Esophagus squamous epithelium (tissue), 5 donors: ENCODE measurements around the gene TAOK1. TPM values are rescaled to one million over a fixed set of nuclear protein-coding genes. Genes with fewer than 3 reads are reported as not detected.

Experiments used
- DNase-seq: peaks from one replicate; lab custom pipeline; 2025; lab: John Stamatoyannopoulos, UW
- H3K27ac ChIP-seq, 4 donors: fragments of 200-600 bp; sonication (generic); one replicate each; pipeline ENCODE4 v1.5.1; 2016 to 2019; ENCODE audit warnings: mild to moderate bottlenecking in 1 of 4
- H3K27me3 ChIP-seq, 4 donors: fragments of 200-600 bp; sonication (generic); 1 replicate in 3 of 4; 2 replicates in 1 of 4; pipeline versions ENCODE4 v1.5.1 to v1.6.0; 2017 to 2021; ENCODE audit warnings: antibody characterized with exemption in 1 of 4
- H3K36me3 ChIP-seq, 3 donors: fragments of 200-600 bp; sonication (generic); one replicate each; pipeline ENCODE4 v1.5.1; 2016 to 2019
- H3K4me1 ChIP-seq, 3 donors: fragments of 200-600 bp; sonication (generic); one replicate each; pipeline ENCODE4 v1.5.1; 2017 to 2019
- H3K4me3 ChIP-seq, 4 donors: fragments of 200-600 bp; sonication (generic); 1 replicate in 3 of 4; 2 replicates in 1 of 4; pipeline ENCODE4 v1.5.1; 2016 to 2019; ENCODE audit warnings: mild to moderate bottlenecking in 2 of 4, moderate library complexity in 1 of 4
- H3K9me3 ChIP-seq, 3 donors: fragments of 200-600 bp; sonication (generic); one replicate each; pipeline ENCODE4 v1.5.1; 2016 to 2019
- POLR2A ChIP-seq, 4 donors: fragments of 450-650 bp; IDR thresholded peaks; one replicate each; pipeline ENCODE4 v1.6.1; 2017; ENCODE audit warnings: antibody characterized with exemption in 4 of 4, mild to moderate bottlenecking in 4 of 4, moderate library complexity in 3 of 4
- WGBS, 2 donors: methylation state at CpG; one replicate each; pipeline ENCODE4 v1.1.5; 2018; 5-methylcytosine and 5-hydroxymethylcytosine counted together
- intact Hi-C: fragments of 100-400 bp; cut with DNase I; formaldehyde crosslinking; loops from one replicate; pipeline ENCODE4 v1.15.0; 2022
- total RNA-seq, 4 donors: library from RNA; depleted of rRNA; stranded (reverse); fragments of >200 nt; gene quantifications; one replicate each; pipeline ENCODE4 v1.1.0, GENCODE V29; 2016
- TF ChIP-seq, protein P1 (sequence below), 6 experiments: fragments of 450-650 bp in 4 of 6; fragments of 200-600 bp in 2 of 6; sonication (generic) in 2 of 6; IDR thresholded peaks; one replicate each; pipeline ENCODE4 v1.5.1; 2016 to 2019; ENCODE audit warnings: antibody characterized with exemption in 6 of 6, mild to moderate bottlenecking in 4 of 6, moderate library complexity in 4 of 6
- donor health status: DM: yes; HTN: yes; CAD: no.

Gene TAOK1
- total RNA-seq, 4 donors from 2014 or later, result 24.9 to 41.4 (median 38.7) TPM

DNA sequence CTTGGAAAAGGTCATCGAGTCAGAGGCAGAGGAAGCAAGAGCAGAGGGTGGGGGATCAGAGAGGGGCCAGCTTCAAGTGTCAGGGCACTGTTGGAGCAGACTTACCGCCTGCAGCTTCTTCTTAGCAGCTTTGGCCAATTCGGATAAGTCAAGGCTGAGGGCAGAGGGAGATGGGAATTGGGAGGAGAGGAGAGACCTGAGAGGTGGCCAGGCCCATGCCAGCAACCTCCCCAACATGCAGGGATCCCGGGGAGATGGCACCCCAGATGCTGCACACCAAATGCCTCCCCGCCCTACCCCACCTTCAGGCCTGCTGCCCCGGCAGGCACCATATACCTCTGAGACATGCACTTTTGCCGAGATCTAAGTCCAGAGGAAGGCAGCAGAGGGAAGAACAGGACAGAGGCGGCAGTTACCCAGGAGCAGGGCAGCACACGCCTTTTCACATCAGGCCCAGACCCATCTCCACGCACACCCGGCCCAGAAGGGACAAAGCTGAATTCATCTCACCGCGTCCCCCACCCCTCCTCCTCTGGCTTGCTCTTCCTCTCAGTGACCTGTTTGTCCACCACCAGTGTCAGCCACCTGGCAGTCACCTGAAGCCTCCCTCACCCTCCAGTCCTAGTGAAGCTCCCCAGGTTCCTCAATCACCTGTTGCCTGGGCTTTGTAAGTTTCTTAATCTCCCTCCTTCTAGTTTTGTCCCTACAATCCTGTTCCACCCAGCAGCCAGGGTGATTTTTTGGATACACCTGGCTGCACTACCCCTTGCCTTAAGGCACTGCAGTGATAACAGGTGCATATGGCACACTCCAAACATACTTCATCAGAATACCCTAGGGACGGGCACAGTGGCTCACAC lies 188.7 kb downstream of the TAOK1 start:
- no peaks in the 10 kb centered on the region for H3K27me3 ChIP-seq
- H3K27ac ChIP-seq, result peak overlapping the region in 2 of 4 donors; percentile 49 to 55
- WGBS, 2 donors, result 73 to 74% methylated on average over 8 to 11 of the region's 14 CpGs
- H3K36me3 ChIP-seq, result peaks cover 21 to 91% (median 51%) of the 10 kb centered on the region in 3 donors
- no peak for TF ChIP-seq POLR2A (IDR thresholded peaks at IDR 0.05)
- TF ChIP-seq, protein P1, sequence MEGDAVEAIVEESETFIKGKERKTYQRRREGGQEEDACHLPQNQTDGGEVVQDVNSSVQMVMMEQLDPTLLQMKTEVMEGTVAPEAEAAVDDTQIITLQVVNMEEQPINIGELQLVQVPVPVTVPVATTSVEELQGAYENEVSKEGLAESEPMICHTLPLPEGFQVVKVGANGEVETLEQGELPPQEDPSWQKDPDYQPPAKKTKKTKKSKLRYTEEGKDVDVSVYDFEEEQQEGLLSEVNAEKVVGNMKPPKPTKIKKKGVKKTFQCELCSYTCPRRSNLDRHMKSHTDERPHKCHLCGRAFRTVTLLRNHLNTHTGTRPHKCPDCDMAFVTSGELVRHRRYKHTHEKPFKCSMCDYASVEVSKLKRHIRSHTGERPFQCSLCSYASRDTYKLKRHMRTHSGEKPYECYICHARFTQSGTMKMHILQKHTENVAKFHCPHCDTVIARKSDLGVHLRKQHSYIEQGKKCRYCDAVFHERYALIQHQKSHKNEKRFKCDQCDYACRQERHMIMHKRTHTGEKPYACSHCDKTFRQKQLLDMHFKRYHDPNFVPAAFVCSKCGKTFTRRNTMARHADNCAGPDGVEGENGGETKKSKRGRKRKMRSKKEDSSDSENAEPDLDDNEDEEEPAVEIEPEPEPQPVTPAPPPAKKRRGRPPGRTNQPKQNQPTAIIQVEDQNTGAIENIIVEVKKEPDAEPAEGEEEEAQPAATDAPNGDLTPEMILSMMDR (IDR thresholded peaks at IDR 0.05), result no peak
- peaks cover 38 to 69% (median 44%) of the 10 kb centered on the region in 3 donors for H3K4me1 ChIP-seq
- DNase-seq, result no peak
- intact Hi-C loops, result no loop called here
- H3K9me3 ChIP-seq, result no peaks in the 10 kb centered on the region
- H3K4me3 ChIP-seq, result no peak overlapping the region

DNA sequence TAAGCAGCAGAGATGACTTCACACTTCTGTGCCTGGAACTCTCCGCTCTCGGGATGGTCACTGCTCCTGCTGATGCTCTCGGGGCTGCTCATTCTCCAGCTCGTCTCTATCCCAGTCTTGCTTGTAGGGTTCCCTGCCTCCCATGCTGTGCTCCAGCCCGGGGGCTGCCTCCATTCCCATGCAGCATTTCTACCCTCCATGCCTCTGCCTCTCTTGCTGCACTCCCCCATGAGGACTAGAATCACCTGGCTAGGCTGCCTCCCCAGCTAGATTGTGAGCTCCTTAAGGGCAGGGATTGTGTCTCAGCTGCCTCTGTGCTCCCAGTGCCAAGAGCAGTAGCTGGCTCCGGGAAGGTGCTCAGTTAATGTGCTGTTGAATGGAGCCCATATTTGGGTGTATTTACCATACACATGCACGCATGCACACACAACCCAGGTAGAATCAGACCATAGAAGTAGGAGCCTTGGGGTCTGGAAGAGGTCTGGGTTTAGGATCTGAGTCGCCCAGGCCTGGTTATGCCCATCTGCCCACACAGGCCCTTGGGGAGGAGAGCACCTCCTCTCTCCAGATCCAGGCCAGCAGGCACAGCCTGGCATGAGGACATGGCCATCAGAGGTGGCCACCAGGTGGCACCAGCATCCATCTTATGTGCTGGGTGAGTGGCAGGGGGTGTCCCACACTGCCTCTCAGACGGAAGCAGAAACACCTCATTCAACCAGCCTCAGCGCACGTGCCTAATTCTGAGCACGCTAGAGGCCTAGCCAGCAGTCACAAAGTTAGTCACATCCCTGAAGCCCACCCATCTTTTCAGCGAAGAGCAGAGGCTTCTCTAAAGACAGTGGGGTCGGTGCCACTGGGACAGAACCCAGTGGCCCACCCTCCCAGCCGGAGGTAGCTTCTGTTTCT lies 190.0 kb downstream of the TAOK1 start:
- TF ChIP-seq, protein P1 (IDR thresholded peaks at IDR 0.05), result peak; percentile 81 to 96 (median 93)
- no peak for TF ChIP-seq POLR2A (IDR thresholded peaks at IDR 0.05)
- WGBS, 2 donors, result 45 to 48% methylated on average over 14 to 15 of the region's 15 CpGs
- Histone ChIP-seq H3K27ac (peak overlapping the region in 3 of 4 donors; percentile 54 to 93 (median 70)), H3K36me3 (peaks cover 20 to 78% (median 44%) of the 10 kb centered on the region in 3 donors), H3K27me3 (no peaks in the 10 kb centered on the region), H3K4me1 (peaks cover 51 to 81% (median 53%) of the 10 kb centered on the region in 3 donors), H3K4me3 (no peak overlapping the region), H3K9me3 (no peaks in the 10 kb centered on the region)
- intact Hi-C loops, result no loop called here
- DNase-seq, result no peak

DNA sequence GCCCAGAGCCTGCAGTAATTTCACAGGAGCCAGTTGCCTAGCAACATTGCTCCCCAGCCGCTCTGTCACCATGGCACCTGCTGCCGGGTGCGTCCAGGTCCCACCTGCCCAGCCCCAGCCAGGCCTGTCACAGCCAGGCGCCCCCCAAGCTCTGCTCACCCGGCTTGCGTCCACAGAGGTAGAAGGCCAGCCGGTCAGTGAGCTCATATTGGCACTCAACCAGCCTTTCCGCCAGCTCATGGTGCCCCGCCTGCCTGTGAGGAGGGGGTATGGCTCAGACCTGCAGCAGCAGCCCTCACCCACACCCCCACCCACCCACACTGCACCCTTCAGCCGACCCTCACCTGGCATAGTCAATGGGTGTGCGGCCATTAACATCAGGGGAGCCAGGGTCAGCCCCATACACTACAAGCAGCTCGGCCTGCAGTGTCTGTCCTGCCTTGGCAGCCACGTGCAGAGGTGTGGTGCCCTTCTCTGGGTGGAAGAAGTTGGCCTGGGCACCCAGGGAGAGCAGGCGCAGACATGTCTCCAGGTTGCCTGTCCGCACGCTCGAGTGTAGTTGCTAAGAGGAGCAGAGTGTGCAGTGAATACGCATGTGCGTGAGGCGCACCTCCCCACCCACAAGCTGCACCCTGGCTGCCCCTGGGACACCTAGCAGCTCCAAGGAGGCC lies 191.6 kb downstream of the TAOK1 start:
- no peak for DNase-seq
- no peak for TF ChIP-seq POLR2A (IDR thresholded peaks at IDR 0.05)
- TF ChIP-seq, protein P1 (IDR thresholded peaks at IDR 0.05), result no peak
- Histone ChIP-seq H3K27me3 (no peaks in the 10 kb centered on the region), H3K36me3 (peaks cover 4 to 62% (median 28%) of the 10 kb centered on the region in 3 donors), H3K27ac (peak overlapping the region; percentile 52 to 93 (median 80)), H3K9me3 (no peaks in the 10 kb centered on the region), H3K4me3 (no peak overlapping the region), H3K4me1 (peaks cover 56 to 97% (median 59%) of the 10 kb centered on the region in 3 donors)
- 49 to 64% methylated on average over 4 to 6 of the region's 20 CpGs for WGBS, 2 donors
- intact Hi-C loops, result no loop called here

DNA sequence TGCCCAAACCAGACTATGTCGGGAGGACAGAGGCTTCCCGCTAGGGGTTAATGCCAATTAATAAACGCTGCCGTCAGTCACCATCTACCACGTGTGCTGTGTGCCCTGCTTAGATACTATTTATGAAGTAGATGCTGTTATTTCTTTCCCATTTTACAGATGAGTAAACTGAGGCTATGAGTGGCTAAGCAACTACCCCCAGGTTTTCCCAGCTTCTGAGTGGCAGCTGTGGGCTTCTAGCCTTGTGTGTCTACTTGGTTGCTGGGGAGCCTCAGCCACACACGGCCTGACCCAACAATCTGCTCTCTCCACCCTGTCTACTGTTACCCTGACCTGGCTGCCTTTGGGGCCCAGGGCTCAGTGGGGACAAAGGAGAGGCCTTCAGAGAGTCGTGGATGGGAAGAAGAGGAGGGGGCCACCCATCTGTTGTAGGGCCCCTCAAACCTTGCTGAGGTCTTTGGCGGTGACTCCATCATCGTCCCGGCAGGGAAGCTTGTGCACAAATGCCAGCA lies 192.1 kb downstream of the TAOK1 start:
- intact Hi-C loops, result no loop called here
- Histone ChIP-seq H3K27me3 (no peaks in the 10 kb centered on the region), H3K9me3 (no peaks in the 10 kb centered on the region), H3K4me1 (peaks cover 62 to 98% (median 63%) of the 10 kb centered on the region in 3 donors), H3K27ac (peak overlapping the region in 3 of 4 donors; percentile 42 to 93 (median 90)), H3K4me3 (no peak overlapping the region), H3K36me3 (peaks cover 0 to 56% (median 25%) of the 10 kb centered on the region in 3 donors)
- TF ChIP-seq, protein P1 (IDR thresholded peaks at IDR 0.05), result no peak
- no peak for TF ChIP-seq POLR2A (IDR thresholded peaks at IDR 0.05)
- DNase-seq, result no peak
- 54 to 63% methylated on average over 6 to 7 of the region's 10 CpGs for WGBS, 2 donors
